MM.1S (cell line): ENCODE results near the gene SPRED2.

Experiments used
- EZH2 ChIP-seq: fragments of 300-600 bp; sonication (generic); optimal IDR thresholded peaks from 2 replicates; pipeline ENCODE3; 2017; ENCODE audit warnings: low read depth, mild to moderate bottlenecking, antibody characterized with exemption, low read length, mixed read lengths
- EZH2phosphoT487 ChIP-seq: fragments of 300-600 bp; sonication (generic); IDR thresholded peaks from 2 replicates; pipeline ENCODE4 v1.6.1; 2018; ENCODE audit warnings: antibody characterized with exemption, low read length
- TF ChIP-seq, protein P1 (sequence below): fragments of 300-600 bp; sonication (generic); IDR thresholded peaks from 2 replicates; pipeline ENCODE4 v1.5.1; 2016; ENCODE audit warnings: antibody characterized with exemption, low read length, mixed read lengths

DNA sequence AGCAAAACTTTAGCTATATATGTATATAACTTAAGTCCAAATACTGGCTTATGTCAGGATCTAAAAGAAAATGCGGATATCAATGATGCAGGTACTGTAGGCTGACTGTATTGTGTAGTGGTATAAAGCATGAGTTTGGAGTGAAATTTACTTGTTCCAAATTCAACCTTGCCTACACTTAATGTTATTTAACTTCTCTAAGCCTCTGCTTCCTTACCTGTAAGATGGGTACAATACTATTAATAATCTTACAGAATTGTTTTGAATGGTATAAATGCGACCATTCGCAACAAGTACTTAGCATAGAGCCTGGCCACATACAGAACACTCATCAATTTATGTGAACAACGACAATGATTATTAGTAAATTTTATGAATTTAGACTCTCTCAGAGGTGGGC is 62.4 kb downstream of the SPRED2 start:
- TF ChIP-seq, protein P1, sequence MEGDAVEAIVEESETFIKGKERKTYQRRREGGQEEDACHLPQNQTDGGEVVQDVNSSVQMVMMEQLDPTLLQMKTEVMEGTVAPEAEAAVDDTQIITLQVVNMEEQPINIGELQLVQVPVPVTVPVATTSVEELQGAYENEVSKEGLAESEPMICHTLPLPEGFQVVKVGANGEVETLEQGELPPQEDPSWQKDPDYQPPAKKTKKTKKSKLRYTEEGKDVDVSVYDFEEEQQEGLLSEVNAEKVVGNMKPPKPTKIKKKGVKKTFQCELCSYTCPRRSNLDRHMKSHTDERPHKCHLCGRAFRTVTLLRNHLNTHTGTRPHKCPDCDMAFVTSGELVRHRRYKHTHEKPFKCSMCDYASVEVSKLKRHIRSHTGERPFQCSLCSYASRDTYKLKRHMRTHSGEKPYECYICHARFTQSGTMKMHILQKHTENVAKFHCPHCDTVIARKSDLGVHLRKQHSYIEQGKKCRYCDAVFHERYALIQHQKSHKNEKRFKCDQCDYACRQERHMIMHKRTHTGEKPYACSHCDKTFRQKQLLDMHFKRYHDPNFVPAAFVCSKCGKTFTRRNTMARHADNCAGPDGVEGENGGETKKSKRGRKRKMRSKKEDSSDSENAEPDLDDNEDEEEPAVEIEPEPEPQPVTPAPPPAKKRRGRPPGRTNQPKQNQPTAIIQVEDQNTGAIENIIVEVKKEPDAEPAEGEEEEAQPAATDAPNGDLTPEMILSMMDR = no peak
- TF ChIP-seq EZH2 (no peak), EZH2phosphoT487 (no peak)
